Measurements from ENCODE around the gene CXCR5.
"Not testable (repeated sequence)": the region's sequence is repeated elsewhere in the genome, so short reads cannot be mapped to it uniquely, and the experiment has no call there.

Gene CXCR5

GRCh38 chr11:118883368-118884071 lies at the start of gene CXCR5:
CXCR5 (plus strand) TSS chr11:118883892; CDS start chr11:118883942, 50 bp downstream.
- no peak for DNase-seq

GRCh38 chr11:118834427-118835028 lies 49.2 kb upstream of the CXCR5 start:
- peak in 2 of 56 donors; percentile 1 to 15 for DNase-seq

GRCh38 chr11:118837868-118838267 lies 45.8 kb upstream of the CXCR5 start:
- DNase-seq: peak in 1 of 56 donors; percentile 1

- DNase-seq: peak in 1 of 56 donors; percentile 1
These were observed 44.7 kb upstream of the CXCR5 start for GRCh38 chr11:118838905-118839553.

GRCh38 chr11:118841469-118842242 lies 42.0 kb upstream of the CXCR5 start:
- no peak for DNase-seq

- no peak for DNase-seq
These were observed 41.3 kb upstream of the CXCR5 start for GRCh38 chr11:118842369-118842768.

GRCh38 chr11:118842843-118843242 lies 40.8 kb upstream of the CXCR5 start:
- not testable (repeated sequence) for DNase-seq

- DNase-seq: no peak
These were observed 40.1 kb upstream of the CXCR5 start for GRCh38 chr11:118843565-118843964.

- no peak for DNase-seq
These were observed 38.3 kb upstream of the CXCR5 start for GRCh38 chr11:118845369-118845768.

- no peak for DNase-seq
These were observed 37.3 kb upstream of the CXCR5 start for GRCh38 chr11:118846181-118846935.

GRCh38 chr11:118849825-118850224 lies 33.9 kb upstream of the CXCR5 start:
- DNase-seq: no peak

GRCh38 chr11:118851970-118852369 lies 31.7 kb upstream of the CXCR5 start:
- no peak for DNase-seq

- no peak for DNase-seq
These were observed 30.0 kb upstream of the CXCR5 start for GRCh38 chr11:118853678-118854077.

- DNase-seq: no peak
These were observed 27.4 kb upstream of the CXCR5 start for GRCh38 chr11:118856314-118856713.

GRCh38 chr11:118857385-118857784 lies 26.3 kb upstream of the CXCR5 start:
- no peak for DNase-seq

- DNase-seq: no peak
These were observed 23.7 kb upstream of the CXCR5 start for GRCh38 chr11:118859973-118860372.

- no peak for DNase-seq
These were observed 15.0 kb upstream of the CXCR5 start for GRCh38 chr11:118868659-118869058.

- peak in 50 of 56 donors; percentile 19 to 83 (median 56) for DNase-seq
These were observed 13.0 kb upstream of the CXCR5 start for GRCh38 chr11:118870396-118871343.

GRCh38 chr11:118872403-118872821 lies 11.3 kb upstream of the CXCR5 start:
- no peak for DNase-seq

GRCh38 chr11:118873804-118874203 lies 9.9 kb upstream of the CXCR5 start:
- DNase-seq: no peak
